ENCODE data around the gene CTDSPL. TPM values are rescaled to one million over a fixed set of nuclear protein-coding genes. Genes with fewer than 3 reads are reported as not detected.

Gene CTDSPL
- total and polyA plus RNA-seq, 2 of the 13 experiments (the other 11 are each of a cell fraction or from before 2014, with no cell fraction given) = 26.1 to 142 TPM

- TF ChIP-seq, protein P1, sequence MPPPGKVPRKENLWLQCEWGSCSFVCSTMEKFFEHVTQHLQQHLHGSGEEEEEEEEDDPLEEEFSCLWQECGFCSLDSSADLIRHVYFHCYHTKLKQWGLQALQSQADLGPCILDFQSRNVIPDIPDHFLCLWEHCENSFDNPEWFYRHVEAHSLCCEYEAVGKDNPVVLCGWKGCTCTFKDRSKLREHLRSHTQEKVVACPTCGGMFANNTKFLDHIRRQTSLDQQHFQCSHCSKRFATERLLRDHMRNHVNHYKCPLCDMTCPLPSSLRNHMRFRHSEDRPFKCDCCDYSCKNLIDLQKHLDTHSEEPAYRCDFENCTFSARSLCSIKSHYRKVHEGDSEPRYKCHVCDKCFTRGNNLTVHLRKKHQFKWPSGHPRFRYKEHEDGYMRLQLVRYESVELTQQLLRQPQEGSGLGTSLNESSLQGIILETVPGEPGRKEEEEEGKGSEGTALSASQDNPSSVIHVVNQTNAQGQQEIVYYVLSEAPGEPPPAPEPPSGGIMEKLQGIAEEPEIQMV (CRISPR knock-in tag; IDR thresholded peaks at IDR 0.05; ENCODE audit: low read depth) = no peak
- TF ChIP-seq CBX1 (IDR thresholded peaks at IDR 0.05; ENCODE audit: low read depth) (no peak), ZNF383 (CRISPR knock-in tag; IDR thresholded peaks at IDR 0.05; ENCODE audit: borderline replicate concordance) (no peak), KLF13 (CRISPR knock-in tag; IDR thresholded peaks at IDR 0.05) (no peak), ZNF782 (CRISPR knock-in tag; IDR thresholded peaks at IDR 0.05; ENCODE audit: borderline replicate concordance) (no peak), TEAD2 (CRISPR knock-in tag; IDR thresholded peaks at IDR 0.05) (no peak), GATAD2A (CRISPR knock-in tag; IDR thresholded peaks at IDR 0.05) (peak; percentile 88), ZBTB10 (CRISPR knock-in tag; IDR thresholded peaks at IDR 0.05; ENCODE audit: borderline replicate concordance) (no peak), ZNF432 (CRISPR knock-in tag; IDR thresholded peaks at IDR 0.05; ENCODE audit: borderline replicate concordance) (no peak), NFKBIZ (CRISPR knock-in tag; IDR thresholded peaks at IDR 0.05) (no peak), ZNF160 (CRISPR knock-in tag; IDR thresholded peaks at IDR 0.05) (peak; percentile 75; the same call in 1 of the 2 replicates), ZNF564 (CRISPR knock-in tag; IDR thresholded peaks at IDR 0.05) (peak; percentile 76; the same call in 1 of the 2 replicates), FOXA3 (CRISPR knock-in tag; IDR thresholded peaks at IDR 0.05) (peak; percentile 57; the same call in 1 of the 2 replicates), JDP2 (CRISPR knock-in tag; IDR thresholded peaks at IDR 0.05; ENCODE audit: borderline replicate concordance) (no peak), ZFX (CRISPR knock-in tag; IDR thresholded peaks at IDR 0.05; ENCODE audit: low read depth) (peak; percentile 54), KMT2B (CRISPR knock-in tag; IDR thresholded peaks at IDR 0.05) (0 out of 2 replicates have a peak, but pooled peaks have one; percentile 20), ZNF766 (CRISPR knock-in tag; IDR thresholded peaks at IDR 0.05; ENCODE audit: borderline replicate concordance) (no peak)
- TF ChIP-seq, protein P2, sequence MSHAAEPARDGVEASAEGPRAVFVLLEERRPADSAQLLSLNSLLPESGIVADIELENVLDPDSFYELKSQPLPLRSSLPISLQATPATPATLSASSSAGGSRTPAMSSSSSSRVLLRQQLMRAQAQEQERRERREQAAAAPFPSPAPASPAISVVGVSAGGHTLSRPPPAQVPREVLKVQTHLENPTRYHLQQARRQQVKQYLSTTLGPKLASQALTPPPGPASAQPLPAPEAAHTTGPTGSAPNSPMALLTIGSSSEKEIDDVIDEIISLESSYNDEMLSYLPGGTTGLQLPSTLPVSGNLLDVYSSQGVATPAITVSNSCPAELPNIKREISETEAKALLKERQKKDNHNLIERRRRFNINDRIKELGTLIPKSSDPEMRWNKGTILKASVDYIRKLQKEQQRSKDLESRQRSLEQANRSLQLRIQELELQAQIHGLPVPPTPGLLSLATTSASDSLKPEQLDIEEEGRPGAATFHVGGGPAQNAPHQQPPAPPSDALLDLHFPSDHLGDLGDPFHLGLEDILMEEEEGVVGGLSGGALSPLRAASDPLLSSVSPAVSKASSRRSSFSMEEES (CRISPR knock-in tag; IDR thresholded peaks at IDR 0.05) = no peak; the same call in 1 of the 2 replicates
- TF ChIP-seq, protein P3, sequence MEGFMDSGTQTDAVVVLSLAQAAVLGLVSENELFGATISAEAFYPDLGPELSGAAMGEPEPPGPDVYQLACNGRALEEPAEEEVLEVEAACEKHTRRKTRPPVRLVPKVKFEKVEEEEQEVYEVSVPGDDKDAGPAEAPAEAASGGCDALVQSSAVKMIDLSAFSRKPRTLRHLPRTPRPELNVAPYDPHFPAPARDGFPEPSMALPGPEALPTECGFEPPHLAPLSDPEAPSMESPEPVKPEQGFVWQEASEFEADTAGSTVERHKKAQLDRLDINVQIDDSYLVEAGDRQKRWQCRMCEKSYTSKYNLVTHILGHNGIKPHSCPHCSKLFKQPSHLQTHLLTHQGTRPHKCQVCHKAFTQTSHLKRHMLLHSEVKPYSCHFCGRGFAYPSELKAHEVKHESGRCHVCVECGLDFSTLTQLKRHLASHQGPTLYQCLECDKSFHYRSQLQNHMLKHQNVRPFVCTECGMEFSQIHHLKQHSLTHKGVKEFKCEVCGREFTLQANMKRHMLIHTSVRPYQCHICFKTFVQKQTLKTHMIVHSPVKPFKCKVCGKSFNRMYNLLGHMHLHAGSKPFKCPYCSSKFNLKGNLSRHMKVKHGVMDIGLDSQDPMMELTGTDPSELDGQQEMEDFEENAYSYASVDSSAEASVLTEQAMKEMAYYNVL (CRISPR knock-in tag; IDR thresholded peaks at IDR 0.05; ENCODE audit: borderline replicate concordance) = peak; percentile 76; the same call in 1 of the 2 replicates
Measured at GRCh38 chr3:37892927-37893600, 31.4 kb downstream of the CTDSPL start (continued).

Measured in HepG2 (cell line).